RCC 7860 (cell line): Measurements from ENCODE around the gene LTBP3.

Experiments used
- DNase-seq: peaks from one replicate; pipeline ENCODE4 v3.0.0-alpha.2; 2015; ENCODE audit warnings: low spot score
- FAIRE-seq: peaks from 2 replicates; lab custom pipeline; 2012; peaks lifted over from hg19 to GRCh38; lab: Jason Lieb, UNC

The LTBP3 gene

GRCh38 chr11:65498977-65499712 is 59.0 kb downstream of the LTBP3 start, which contains the start of gene MALAT1:
Gene MALAT1 (plus strand): TSS chr11:65499045.
- peak; percentile 83 for DNase-seq
- no peak for FAIRE-seq

DNA sequence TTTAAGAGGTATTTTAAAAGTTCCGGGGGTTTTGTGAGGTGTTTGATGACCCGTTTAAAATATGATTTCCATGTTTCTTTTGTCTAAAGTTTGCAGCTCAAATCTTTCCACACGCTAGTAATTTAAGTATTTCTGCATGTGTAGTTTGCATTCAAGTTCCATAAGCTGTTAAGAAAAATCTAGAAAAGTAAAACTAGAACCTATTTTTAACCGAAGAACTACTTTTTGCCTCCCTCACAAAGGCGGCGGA is 59.5 kb downstream of the LTBP3 start:
- FAIRE-seq (peak; percentile 52), DNase-seq (no peak)

- FAIRE-seq = no peak
These were observed 60.0 kb downstream of the LTBP3 start for GRCh38 chr11:65498042-65498726.

GRCh38 chr11:65497141-65498041 is 60.8 kb downstream of the LTBP3 start:
- no peak for FAIRE-seq
- DNase-seq = peak; percentile 94

More at GRCh38 chr11:65498042-65498726, 60.0 kb downstream of the LTBP3 start:
- peak; percentile 31 for DNase-seq

- FAIRE-seq = no peak
- no peak for DNase-seq
These were observed 61.6 kb downstream of the LTBP3 start for GRCh38 chr11:65496304-65497140.

GRCh38 chr11:65493367-65494176 is 64.6 kb downstream of the LTBP3 start:
- FAIRE-seq = peak; percentile 83
- peak; percentile 90 for DNase-seq

GRCh38 chr11:65492637-65493366 is 65.4 kb downstream of the LTBP3 start:
- DNase-seq (peak; percentile 77), FAIRE-seq (peak; percentile 17)

- DNase-seq (no peak), FAIRE-seq (no peak)
These were observed 65.8 kb downstream of the LTBP3 start for GRCh38 chr11:65492387-65492636.

DNA sequence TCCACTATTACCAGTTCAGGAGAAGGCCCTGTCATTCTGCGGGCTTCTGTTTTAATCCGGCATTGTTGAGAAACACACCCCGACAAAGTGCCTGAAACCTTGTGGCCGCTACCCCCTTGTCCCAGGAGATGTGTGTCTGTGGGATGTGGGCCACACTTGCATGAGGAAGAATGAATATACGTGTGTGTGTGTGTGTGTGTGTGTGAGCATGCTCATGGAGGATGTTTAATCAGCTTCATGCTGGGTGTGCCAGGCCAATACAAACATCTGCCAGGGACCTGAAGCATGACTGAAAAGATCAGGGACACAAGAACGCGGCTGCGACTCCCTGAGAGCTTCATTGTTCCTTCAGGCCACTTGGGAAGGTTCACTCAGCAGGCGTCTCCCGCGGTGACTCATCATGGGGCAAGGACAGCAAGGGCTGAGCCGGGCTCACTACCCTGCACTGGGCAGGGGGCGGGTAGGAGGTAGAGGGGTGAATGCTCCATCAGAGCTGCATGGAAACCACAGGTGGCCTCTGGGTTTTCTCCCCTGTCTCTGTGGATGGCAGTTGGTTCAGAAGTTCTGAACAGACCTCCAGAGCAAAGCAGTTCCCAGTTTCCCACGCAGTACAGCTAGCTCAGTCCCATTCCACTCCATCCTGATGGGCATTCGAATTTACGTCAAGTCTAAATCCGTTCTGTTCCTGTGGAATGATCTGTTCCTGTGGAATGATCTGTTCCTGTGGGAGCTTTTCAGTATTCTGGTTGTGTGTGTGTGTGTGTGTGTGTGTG is 66.4 kb downstream of the LTBP3 start:
- DNase-seq = peak; percentile 95
- FAIRE-seq = peak; percentile 71

- FAIRE-seq = no peak
- DNase-seq = no peak
These were observed 67.0 kb downstream of the LTBP3 start for GRCh38 chr11:65491163-65491465.

DNA sequence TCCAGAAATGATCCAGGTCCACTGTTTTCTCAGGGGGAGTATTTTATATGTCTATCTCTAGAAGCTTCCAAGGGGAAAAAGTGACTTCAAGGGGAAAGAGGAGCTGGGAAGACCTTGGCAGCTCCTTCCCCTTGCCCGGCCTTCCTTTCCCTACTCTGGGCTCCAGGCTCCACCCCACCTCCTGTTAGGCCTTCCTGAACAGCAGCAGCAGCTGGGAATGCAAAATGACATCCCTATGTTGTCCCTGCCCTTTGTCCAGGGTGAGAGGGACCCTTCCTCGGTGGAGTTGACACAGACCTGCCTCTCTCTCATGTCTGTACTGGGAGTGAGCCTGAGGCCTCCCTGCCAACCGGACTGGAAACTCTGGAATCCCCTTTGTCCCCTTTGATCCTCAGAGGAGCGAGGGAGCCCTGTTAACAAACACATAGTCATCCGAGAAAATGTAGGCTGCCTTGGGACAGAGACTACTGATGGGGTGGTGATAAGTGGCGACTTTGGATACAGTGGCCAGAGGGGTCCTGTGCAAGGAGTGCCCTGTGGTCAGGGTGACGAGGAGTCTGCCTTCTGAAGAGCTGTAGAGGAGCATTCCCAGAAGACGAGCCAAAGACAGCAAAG is 68.3 kb downstream of the LTBP3 start:
- DNase-seq = no peak

DNA sequence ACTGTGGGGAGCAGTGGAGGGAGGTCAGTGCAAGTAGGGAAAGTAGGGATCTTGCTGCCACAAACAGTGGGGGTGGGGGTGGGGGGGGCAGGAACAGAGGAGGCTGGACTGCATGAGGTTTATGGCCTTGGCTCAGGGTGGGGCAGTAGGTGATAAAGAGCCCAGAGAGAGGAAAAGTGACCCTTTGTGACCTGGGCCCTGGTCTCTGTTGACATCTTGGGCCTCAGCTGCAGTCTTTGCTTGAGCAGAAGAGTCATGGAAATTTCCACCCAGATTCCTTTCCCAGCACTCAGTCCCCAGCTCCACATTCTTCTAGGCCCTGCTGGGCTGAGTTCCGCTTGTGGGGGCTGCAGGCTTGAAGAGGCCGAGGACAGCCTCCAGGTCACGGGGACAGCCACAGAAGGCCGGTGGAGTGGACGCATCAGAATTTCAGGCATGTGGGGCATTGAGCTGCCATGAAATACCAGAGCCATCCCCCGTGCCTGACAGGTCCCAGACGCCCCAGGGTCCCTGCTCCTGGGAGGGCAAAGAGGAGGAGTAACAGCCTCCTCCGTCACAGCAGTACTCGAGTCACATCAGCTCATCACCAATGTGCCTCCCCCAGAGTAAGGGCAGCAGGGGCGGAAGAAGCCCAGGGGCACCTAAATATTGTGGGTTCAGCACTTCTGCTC is 69.0 kb downstream of the LTBP3 start:
- DNase-seq = peak; percentile 90
- FAIRE-seq = peak; percentile 29

More for the DNA sequence above, 68.3 kb downstream of the LTBP3 start:
- FAIRE-seq = no peak
